OCI-LY1 (cell line): Measurements from ENCODE around the gene KRT80.

Source experiments
- EZH2 ChIP-seq: fragments of 200-600 bp; sonication (generic), shearing (Covaris generic); IDR thresholded peaks from 2 replicates; pipeline ENCODE4 v1.8.0; 2017; ENCODE audit warnings: borderline replicate concordance, mixed run types, mild to moderate bottlenecking, antibody characterized with exemption, low read length, moderate library complexity, mixed read lengths
- TF ChIP-seq, protein P1 (sequence below): fragments of 200-600 bp; sonication (generic), shearing (Covaris generic); IDR thresholded peaks from 2 replicates; pipeline ENCODE4 v1.5.1; 2017; ENCODE audit warnings: mild to moderate bottlenecking, antibody characterized with exemption, low read length, moderate library complexity, mixed read lengths

DNA sequence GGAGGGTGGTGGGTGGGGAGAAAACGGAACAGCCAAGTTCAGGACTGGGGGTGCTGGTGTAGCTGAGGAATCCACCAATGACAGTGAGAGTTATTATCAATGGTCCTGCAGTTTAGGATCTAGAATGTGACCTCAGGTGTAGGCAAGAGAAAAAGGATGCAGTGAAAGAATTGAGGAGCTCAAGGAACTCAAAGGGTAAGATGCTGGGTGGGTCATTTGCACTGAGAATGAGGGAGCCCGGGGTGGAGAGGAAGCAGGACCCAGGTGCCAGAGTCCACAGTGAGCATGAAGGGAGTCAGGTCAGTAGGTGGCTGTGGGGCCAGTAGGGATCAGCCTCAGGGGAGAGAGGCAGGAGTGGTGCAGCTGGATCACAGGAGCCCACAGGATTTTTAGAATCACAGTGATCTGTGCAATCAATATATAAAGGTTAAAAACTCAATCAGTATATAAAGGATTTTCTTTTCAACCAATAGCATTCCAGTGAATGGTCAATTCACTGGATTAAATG is 38.1 kb upstream of the KRT80 start:
- TF ChIP-seq, protein P1, sequence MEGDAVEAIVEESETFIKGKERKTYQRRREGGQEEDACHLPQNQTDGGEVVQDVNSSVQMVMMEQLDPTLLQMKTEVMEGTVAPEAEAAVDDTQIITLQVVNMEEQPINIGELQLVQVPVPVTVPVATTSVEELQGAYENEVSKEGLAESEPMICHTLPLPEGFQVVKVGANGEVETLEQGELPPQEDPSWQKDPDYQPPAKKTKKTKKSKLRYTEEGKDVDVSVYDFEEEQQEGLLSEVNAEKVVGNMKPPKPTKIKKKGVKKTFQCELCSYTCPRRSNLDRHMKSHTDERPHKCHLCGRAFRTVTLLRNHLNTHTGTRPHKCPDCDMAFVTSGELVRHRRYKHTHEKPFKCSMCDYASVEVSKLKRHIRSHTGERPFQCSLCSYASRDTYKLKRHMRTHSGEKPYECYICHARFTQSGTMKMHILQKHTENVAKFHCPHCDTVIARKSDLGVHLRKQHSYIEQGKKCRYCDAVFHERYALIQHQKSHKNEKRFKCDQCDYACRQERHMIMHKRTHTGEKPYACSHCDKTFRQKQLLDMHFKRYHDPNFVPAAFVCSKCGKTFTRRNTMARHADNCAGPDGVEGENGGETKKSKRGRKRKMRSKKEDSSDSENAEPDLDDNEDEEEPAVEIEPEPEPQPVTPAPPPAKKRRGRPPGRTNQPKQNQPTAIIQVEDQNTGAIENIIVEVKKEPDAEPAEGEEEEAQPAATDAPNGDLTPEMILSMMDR, result no peak
- TF ChIP-seq EZH2, result no peak
